ENCODE measurements around the gene CCDC171. TPM values are rescaled to one million over a fixed set of nuclear protein-coding genes. Genes with fewer than 3 reads are reported as not detected.

Gene CCDC171
- total and polyA plus RNA-seq, 7 donors = 0.20 to 1.6 (median 0.44) TPM

- Histone ChIP-seq H3K27me3 (ENCODE audit: insufficient read depth in 3 of 3, low read length in 2 of 3) (no peaks in the 10 kb centered on the region), H3K9me3 (peaks cover 3% of the 10 kb centered on the region), H3K4me1 (no peaks in the 10 kb centered on the region), H3K27ac (no peak overlapping the region), H3K4me3 (no peak overlapping the region), H3K36me3 (ENCODE audit: insufficient read depth in 1 of 2, low read depth in 1 of 2) (no peaks in the 10 kb centered on the region)
- DNase-seq (no peak), ATAC-seq (no peak)
- intact Hi-C loops (cut with DNase I) = no loop called here
- TF ChIP-seq CTCF (IDR thresholded peaks at IDR 0.05) = no peak
- WGBS, 3 donors = 55 to 71% (median 65%) methylated on average over 6 of the region's 6 CpGs
Measured at GRCh38 chr9:15909297-15909696, 356.5 kb downstream of the CCDC171 start.

- Histone ChIP-seq H3K4me1 (no peaks in the 10 kb centered on the region), H3K27ac (no peak overlapping the region), H3K4me3 (no peak overlapping the region), H3K9me3 (no peaks in the 10 kb centered on the region), H3K27me3 (ENCODE audit: insufficient read depth in 3 of 3, low read length in 2 of 3) (no peaks in the 10 kb centered on the region), H3K36me3 (ENCODE audit: insufficient read depth in 1 of 2, low read depth in 1 of 2) (no peaks in the 10 kb centered on the region)
- intact Hi-C loops (cut with DNase I) = no loop called here
- DNase-seq = no peak
- no peak for ATAC-seq
- TF ChIP-seq CTCF (IDR thresholded peaks at IDR 0.05) = no peak
Measured at GRCh38 chr9:15915711-15916110, 362.9 kb downstream of the CCDC171 start.

GRCh38 chr9:15927161-15927560 is 374.3 kb downstream of the CCDC171 start:
- 28 to 53% (median 32%) methylated on average over 2 of the region's 2 CpGs for WGBS, 3 donors
- no peaks in the 10 kb centered on the region for H3K9me3 ChIP-seq
- no peaks in the 10 kb centered on the region for H3K4me1 ChIP-seq
- TF ChIP-seq CTCF (IDR thresholded peaks at IDR 0.05) = no peak
- intact Hi-C loops (cut with DNase I) = no loop called here
- DNase-seq (no peak), ATAC-seq (no peak)
- no peak overlapping the region for H3K4me3 ChIP-seq
- no peaks in the 10 kb centered on the region for H3K27me3 ChIP-seq (ENCODE audit: insufficient read depth in 3 of 3, low read length in 2 of 3)
- no peak overlapping the region for H3K27ac ChIP-seq
- H3K36me3 ChIP-seq (ENCODE audit: insufficient read depth in 1 of 2, low read depth in 1 of 2) = no peaks in the 10 kb centered on the region

GRCh38 chr9:15935661-15936305 is 382.9 kb downstream of the CCDC171 start:
- intact Hi-C loops (cut with DNase I) = no loop called here
- Histone ChIP-seq H3K27ac (no peak overlapping the region), H3K4me1 (no peaks in the 10 kb centered on the region), H3K27me3 (ENCODE audit: insufficient read depth in 3 of 3, low read length in 2 of 3) (no peaks in the 10 kb centered on the region), H3K4me3 (no peak overlapping the region), H3K36me3 (ENCODE audit: insufficient read depth in 1 of 2, low read depth in 1 of 2) (no peaks in the 10 kb centered on the region), H3K9me3 (no peaks in the 10 kb centered on the region)
- DNase-seq = no peak
- no peak for ATAC-seq
- 51 to 53% (median 52%) methylated on average over 2 of the region's 2 CpGs for WGBS, 3 donors
- no peak for TF ChIP-seq CTCF (IDR thresholded peaks at IDR 0.05)

- DNase-seq (no peak), ATAC-seq (no peak)
- no peaks in the 10 kb centered on the region for H3K4me1 ChIP-seq
- intact Hi-C loops (cut with DNase I) = no loop called here
- no peak overlapping the region for H3K4me3 ChIP-seq
- H3K36me3 ChIP-seq (ENCODE audit: insufficient read depth in 1 of 2, low read depth in 1 of 2) = no peaks in the 10 kb centered on the region
- WGBS, 3 donors = 17 to 19% (median 17%) methylated on average over 5 of the region's 5 CpGs
- no peak overlapping the region for H3K27ac ChIP-seq
- H3K27me3 ChIP-seq (ENCODE audit: insufficient read depth in 3 of 3, low read length in 2 of 3) = no peaks in the 10 kb centered on the region
- TF ChIP-seq CTCF (IDR thresholded peaks at IDR 0.05) = no peak
- no peaks in the 10 kb centered on the region for H3K9me3 ChIP-seq
Measured at GRCh38 chr9:15936306-15936921, 383.6 kb downstream of the CCDC171 start.

Data from psoas muscle (tissue), 8 donors.